HG03139 (cell line): ENCODE results near the gene OR11G2.
"Not testable (repeated sequence)": the region's sequence is repeated elsewhere in the genome, so short reads cannot be mapped to it uniquely, and the experiment has no call there.

Experiments used
- ATAC-seq: cut with Tn5 transposase; IDR thresholded peaks from one replicate; pipeline ENCODE4 v1.9.1; 2021; ENCODE audit not compliant: unreplicated experiment

Gene OR11G2, protein sequence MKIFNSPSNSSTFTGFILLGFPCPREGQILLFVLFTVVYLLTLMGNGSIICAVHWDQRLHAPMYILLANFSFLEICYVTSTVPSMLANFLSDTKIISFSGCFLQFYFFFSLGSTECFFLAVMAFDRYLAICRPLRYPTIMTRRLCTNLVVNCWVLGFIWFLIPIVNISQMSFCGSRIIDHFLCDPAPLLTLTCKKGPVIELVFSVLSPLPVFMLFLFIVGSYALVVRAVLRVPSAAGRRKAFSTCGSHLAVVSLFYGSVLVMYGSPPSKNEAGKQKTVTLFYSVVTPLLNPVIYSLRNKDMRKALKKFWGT

DNA sequence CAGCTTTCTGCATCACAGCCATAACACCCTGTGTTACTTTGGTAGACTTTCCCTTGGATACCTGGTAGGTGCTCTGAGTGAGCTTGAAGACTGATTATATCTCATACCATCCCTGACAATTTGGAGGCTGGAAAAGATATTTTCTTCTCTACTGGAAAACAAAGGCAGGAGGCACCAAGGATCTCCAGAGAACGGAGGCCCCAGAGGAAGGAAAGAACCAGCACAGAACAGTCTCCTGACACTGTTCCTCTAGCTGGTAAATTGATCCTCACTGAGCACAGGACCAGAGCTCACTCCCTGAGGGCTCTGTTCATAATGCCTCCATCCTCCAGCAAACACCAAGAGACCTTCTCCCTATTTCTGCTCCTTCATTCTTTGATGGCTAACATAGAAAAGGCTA is at the start of gene OR11G2:
TSS of gene OR11G2 (plus strand) at position 301 of the 400 bp plus-strand sequence. CDS start 6,542 bp downstream, outside the sequence.
- no peak for ATAC-seq

DNA sequence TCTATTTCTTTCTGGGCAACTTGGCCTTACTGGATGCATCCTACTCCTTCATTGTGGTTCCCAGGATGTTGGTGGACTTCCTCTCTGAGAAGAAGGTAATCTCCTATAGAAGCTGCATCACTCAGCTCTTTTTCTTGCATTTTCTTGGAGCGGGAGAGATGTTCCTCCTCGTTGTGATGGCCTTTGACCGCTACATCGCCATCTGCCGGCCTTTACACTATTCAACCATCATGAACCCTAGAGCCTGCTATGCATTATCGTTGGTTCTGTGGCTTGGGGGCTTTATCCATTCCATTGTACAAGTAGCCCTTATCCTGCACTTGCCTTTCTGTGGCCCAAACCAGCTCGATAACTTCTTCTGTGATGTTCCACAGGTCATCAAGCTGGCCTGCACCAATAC is 46.8 kb upstream of the OR11G2 start:
- ATAC-seq: no peak

DNA sequence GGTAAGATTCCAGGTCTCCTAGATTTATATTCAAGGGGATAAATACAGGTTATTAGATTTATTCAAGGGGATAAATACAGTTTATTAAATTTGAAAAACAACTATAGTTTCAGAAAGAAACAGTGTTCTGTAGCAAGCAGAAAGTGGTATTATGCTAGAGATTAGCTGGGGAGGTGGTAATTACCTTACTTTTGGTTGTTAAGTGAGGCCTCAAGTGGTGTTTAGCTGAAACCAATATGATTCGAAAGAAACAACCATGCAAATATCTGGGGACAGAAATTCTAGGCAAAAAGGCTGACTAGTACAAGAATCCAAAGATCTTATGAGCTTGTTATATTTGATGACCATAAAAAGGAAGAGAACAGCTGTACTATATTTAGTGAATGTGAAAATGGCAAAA is 45.9 kb upstream of the OR11G2 start:
- ATAC-seq: no peak

DNA sequence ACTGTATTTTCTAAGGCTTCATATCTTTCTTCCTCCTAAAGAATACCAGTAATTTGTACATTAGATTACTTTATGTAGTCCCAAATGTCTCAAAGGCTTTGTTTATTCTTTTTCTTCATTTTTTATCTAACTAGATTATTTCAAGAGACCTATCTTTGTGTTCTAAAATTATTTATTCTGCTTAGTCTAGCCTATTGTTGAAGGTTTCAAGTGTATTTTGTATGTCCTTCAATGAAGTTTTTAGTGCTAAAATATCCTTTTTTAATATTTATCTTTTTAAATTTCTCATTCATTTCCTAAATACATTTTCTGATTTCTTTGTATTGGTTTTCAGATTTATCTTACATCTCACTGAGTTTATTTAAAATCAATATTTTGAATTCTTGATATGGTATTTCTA is 26.2 kb upstream of the OR11G2 start:
- no peak for ATAC-seq

DNA sequence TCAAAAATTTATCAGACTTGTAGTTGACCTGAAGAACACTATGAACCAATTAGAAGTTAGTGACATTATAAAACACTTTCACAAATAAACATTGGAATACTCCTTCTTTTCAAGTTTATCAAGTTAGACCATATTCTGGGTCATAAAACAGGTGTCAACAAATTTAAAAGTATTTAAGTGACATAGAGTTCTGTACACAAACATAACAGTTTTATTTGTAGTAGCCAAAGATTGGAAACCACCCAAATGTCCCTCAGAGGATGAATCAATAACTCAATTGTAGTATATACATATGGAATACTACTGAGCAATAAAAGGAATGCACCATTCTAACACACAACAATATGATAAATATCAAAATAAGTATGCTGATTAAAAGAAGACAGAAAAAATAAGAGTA is 23.6 kb upstream of the OR11G2 start:
- ATAC-seq: no peak

DNA sequence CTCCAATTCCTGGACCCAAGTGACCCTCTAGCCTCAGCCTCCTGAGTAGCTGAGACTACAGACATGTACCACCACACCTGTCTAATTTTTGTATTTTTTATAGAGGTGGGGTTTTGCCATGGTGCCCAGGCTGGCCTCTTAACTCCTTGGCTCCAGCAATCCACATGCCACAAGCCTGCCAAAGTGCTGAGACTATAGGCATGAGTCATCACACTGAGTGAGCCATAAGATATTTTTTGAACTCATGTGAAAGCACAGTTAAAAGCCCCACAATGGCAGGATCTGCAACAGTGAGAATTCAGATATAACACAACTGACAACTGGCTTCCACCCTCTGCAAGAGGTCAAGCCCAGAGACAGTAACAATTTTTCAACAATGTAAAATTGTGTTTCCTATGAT is 20.8 kb upstream of the OR11G2 start:
- ATAC-seq: not testable (repeated sequence)

DNA sequence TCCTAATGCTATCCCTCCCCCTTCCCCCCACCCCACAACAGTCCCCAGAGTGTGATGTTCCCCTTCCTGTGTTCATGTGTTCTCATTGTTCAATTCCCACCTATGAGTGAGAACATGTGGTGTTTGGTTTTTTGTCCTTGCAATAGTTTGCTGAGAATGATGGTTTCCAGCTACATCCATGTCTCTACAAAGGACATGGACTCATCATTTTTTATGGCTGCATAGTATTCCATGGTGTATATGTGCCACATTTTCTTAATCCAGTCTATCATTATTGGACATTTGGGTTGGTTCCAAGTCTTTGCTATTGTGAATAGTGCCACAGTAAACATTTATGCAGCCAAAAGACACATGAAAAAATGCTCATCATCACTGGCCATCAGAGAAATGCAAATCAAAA is 16.5 kb upstream of the OR11G2 start:
- not testable (repeated sequence) for ATAC-seq

DNA sequence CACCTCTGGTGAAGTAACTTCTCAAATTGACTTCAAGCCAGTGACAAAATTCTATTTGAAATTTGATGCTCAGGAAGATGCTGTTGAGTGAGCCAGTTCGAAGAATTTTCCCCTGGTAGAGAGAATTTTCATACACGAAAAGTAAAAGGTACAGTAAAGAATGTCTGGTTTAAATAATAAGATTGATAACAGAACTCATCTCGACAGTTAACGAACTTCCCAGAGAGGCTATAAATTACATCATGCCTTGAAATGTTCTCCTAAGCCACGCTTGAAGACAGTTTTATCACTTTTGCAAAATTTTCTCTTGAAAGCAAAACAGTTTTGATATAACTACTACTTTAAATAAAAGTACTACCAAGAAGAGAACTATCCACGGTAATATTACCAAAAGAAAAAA is 14.4 kb upstream of the OR11G2 start:
- ATAC-seq: no peak

DNA sequence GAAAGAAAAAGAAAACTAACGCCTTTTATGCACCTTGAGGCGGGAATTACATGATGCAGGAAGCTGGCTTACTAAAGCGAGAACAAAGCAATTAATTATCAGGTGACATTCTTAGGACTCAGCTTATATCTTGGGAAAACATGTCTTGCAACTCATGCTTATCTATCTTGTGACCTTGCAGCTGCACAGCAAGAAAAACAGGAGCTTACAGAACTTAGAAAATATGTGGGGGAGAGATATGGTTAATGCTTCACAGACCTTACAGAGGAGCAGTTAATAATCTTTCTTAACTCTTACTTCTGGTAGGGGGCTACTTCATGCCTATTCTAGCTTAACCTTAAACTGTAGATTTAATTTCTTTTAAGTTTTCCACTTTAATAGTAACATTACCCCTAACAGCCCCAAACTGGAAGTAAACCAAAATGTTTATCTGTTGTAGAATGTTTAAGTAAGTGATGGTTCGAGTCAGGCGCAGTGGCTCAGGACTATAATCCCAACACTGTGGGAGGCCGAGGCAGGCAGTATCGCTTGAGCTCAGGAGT is 13.2 kb upstream of the OR11G2 start:
- no peak for ATAC-seq

DNA sequence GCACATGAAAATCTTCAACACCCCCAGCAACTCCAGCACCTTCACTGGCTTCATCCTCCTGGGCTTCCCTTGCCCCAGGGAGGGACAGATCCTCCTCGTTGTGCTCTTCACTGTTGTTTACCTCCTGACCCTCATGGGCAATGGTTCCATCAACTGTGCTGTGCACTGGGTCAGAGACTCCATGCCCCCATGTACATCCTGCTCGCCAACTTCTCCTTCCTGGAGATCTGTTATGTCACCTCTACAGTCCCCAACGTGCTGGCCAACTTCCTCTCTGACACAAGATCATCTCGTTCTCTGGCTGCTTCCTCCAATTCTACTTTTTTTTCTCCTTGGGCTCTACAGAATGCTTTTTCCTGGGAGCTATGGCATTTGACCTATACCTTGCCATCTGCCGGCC is 11.5 kb upstream of the OR11G2 start:
- no peak for ATAC-seq

DNA sequence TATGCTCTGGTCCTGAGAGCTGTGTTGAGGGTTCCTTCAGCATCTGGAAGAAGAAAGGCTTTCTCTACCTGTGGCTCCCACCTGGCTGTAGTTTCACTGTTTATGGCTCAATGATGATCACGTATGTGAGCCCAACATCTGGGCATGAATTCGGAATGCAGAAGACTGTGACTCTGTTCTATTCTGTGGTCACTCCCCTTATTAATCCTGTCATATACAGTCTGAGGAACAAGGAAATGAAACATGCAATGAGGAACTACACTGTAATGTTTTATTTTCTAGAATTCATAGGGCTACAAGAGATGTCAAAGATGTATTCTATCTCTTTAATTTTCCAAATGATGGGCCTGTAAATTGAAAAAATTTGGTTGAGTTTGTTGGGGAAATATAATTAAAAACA is 10.8 kb upstream of the OR11G2 start:
- no peak for ATAC-seq

DNA sequence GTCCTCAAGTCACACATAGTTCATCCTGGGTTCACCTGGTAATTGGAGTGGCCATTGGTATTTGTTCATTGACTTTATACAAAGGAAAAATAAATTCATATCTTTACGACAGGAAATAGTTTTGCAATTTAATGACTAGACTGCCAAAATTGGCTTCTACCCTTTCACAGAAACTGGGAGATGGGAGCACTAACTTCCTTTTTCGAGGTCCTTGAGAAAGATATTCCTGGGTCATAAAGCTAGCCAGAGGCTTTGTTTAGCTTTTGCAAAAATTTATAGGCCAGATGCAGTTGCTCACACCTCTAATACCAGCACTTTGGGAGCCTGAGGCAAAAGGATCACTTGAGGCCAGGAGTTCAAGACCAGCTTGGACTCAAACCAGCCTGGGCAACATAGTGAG is 10.2 kb upstream of the OR11G2 start:
- ATAC-seq: no peak

DNA sequence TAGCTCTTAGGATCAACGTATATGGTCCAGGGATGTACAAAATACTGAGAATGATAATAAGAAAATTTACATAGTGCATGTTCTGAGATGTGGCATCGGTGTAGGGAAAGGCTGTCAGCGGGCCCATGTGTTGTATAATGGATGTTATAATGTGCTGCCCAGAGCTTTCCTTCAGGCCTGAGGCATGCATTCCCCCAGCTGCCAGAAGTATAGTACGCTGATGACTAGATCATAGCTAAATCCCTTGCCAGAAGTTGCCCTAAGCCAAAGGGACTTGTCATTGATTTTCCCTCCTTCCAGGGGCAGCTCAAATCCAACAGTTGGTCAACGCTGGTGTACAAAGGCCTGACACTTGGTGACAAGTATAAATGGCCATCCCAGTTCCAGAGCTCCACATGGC is 6.5 kb upstream of the OR11G2 start:
- ATAC-seq: no peak

DNA sequence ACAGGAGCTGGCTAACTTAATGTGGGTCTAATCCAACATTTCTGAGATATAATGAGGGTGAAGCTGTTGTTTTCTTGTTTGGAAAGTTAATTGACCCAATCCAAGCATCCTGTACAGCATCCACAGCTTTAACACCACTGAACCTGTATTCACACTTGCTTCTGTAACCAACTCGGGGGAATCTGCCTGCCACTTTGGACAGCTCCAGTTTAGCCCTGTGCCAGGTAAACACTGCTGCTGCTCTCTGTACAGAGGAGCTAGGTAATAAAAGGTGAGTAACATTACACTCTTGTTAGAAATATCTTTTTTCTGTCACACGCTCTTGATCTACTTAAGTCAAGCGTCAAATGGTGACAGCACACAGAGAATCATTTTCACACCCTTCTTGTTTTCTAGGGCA is 700 bp downstream of the OR11G2 start:
- no peak for ATAC-seq

DNA sequence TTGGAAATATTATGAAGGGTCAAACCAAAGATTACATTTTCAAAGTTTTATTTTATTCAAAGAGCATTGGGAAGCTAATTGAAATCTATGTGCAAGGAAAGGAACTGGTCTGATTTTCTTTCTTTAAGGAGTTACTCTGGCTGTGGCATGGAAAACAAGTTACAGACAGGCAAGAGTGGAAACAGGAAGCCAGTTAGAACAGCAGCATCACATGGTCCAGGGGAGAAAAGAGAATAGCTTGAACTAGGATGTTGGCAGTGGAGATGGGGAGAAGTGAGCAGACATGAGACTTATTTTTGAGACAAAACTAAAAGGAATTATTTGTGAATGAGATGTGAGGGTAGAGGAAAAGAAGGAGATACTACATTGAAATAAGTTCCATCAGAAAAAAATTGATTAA is 3.4 kb downstream of the OR11G2 start:
- ATAC-seq: no peak

DNA sequence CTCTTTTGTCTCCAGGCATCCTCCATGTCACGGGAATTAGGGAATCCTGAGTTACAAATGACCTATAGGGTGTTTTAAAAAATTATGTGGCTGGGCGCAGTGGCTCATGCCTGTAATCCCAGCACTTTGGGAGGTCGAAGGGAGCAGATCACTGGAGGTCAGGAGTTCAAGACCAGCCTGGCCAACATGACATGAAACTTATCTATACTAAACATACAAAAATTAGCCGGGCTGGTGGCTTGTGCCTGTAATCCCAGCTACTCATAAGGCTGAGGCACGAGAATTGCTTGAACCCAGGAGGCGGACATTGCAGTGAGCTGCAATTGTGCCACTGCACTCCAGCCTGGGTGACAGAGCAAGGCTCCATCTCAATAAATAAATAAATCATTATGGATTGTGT is 4.5 kb downstream of the OR11G2 start:
- not testable (repeated sequence) for ATAC-seq

DNA sequence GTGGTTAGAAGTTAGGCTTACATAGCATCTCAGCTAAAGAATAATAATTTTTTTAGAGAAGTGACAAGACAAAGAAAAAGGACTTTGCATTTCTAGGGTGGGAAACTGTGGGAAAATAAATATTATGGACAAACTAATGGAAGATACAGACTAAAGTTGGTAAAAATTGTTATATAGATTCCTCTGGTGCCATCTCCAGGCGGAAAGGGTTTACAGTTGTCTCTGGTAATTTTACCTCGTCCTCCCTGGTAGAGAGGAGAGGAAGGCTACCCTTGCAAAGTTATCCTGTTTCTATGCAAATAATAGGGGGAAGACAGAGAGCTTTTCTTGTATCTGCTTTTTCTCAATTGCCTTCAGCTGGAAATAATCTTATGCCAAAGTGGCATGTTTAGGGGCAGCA is 5.2 kb downstream of the OR11G2 start:
- no peak for ATAC-seq

DNA sequence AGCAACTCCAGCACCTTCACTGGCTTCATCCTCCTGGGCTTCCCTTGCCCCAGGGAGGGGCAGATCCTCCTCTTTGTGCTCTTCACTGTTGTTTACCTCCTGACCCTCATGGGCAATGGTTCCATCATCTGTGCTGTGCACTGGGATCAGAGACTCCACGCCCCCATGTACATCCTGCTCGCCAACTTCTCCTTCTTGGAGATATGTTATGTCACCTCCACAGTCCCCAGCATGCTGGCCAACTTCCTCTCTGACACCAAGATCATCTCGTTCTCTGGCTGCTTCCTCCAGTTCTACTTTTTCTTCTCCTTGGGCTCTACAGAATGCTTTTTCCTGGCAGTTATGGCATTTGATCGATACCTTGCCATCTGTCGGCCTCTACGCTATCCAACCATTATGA is 6.8 kb downstream of the OR11G2 start:
- no peak for ATAC-seq

DNA sequence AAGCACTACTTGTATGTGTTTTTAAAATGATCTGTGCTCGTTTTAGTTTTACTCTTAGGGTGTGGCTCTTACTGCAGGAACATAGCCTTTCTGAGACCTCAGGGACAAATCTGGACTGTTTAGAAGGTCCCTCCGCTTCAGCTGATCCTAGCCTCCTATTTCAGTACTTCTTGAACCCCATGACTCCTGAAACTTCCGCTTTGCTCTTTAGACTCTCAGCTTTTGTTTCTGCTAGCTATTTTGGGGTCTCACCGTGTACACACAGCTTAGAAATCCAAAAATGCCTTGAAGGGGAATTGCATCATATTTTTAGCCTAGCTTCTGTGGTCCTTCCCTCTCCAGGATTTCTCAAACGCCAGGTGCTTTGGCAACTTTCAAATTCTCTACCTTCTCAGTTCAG is 8.3 kb downstream of the OR11G2 start:
- no peak for ATAC-seq

DNA sequence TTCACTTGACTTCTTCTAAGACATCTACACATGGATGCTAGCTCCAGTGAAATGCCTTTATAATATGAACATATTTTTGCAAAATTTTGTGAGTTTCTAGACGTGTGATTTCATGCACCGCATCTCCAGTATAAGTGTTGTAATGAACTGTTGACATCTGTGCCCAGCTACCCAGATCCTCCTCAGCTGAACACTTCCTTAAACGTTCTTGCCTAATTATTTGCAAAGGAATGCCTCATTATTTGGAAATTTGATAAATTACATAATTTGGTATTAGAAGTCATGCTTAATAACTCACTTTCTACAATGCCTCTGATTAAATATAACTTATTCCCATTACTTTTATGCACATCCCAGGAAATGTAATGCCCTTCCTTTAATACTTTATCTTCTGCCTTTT is 14.0 kb downstream of the OR11G2 start:
- no peak for ATAC-seq

DNA sequence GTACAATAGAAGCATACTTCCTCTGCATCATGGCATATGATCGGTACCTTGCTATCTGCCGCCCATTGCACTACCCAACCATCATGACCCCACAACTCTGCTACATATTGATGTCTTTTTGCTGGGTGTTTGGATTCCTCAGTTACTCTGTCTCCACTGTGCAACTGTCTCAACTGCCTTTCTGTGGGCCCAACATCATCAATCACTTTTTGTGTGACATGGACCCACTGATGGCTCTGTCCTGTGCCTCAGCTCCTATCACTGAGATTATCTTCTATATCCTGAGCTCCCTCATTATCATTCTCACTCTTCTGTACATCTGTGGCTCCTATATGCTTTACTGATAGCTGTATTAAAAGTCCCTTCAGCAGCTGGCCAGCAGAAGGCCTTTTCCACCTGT is 18.9 kb downstream of the OR11G2 start:
- ATAC-seq: no peak

DNA sequence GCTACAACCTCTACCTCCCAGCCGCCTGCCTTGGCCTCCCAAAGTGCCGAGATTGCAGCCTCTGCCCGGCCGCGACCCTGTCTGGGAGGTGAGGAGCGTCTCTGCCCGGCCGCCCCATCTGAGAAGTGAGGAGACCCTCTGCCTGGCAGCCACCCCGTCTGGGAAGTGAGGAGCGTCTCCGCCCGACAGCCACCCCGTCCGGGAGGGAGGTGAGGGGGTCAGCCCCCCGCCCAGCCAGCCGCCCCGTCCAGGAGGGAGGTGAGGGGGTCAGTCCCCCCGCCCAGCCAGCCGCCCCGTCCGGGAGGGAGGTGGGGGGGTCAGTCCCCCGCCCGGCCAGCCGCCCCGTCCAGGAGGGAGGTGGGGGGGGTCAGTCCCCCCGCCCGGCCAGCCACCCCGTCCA is 21.7 kb downstream of the OR11G2 start:
- ATAC-seq: not testable (repeated sequence)

DNA sequence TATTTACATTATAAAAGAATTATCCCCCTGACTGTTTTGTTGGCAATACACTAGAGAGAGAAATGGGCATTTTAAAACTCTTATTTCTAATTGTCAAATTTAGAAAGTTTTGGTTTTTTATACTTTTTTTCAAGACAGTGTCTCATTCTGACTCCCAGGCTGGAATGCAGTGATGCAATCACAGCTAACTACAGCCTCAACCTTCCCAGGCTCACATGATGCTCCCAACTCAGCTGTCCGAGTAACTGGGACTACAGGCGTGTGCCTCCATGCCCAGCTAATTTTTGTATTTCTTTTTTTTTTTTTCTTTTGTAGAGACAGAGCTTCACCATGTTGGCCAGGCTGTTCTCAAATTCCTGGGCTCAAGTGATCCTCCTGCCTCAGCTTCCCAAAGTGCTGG is 24.5 kb downstream of the OR11G2 start:
- no peak for ATAC-seq
